Kasumi-1 (cell line): ENCODE results near the gene SLC15A1.
"Not testable (repeated sequence)": the region's sequence is repeated elsewhere in the genome, so short reads cannot be mapped to it uniquely, and the experiment has no call there.

Experiments used
- DNase-seq, 2 experiments: peaks; one replicate each; lab custom pipeline; 2025; lab: John Stamatoyannopoulos, UW

The SLC15A1 gene

GRCh38 chr13:98656223-98656622 lies 96.2 kb downstream of the SLC15A1 start:
- no peak for DNase-seq

DNA sequence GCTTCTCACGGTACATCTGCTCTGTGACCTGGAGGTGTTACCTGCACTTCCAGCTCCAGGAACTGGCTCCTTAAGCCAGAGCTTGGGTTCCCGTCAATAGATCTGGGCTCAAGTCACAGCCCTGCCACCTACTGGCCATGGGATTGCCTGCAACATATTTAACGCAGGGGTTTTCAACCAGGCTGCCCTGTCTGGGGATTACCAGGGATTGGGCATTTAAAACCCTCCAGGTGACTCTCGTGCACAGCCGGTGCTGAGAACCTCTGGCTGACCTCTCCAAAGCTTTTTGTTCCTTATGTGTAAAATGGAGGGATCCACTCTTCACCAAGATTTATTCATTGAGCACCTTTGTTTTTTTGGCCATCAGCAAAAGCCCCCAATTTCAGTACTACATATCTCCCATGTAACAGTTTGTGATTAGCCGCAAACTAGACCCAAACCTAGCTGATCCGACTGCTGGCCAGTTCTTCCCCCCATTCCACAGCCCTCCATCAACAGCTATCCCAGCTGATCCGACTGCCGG lies 98.9 kb downstream of the SLC15A1 start:
- peak; percentile 60 to 73 for DNase-seq

GRCh38 chr13:98652721-98653462 lies 99.6 kb downstream of the SLC15A1 start:
- no peak for DNase-seq

- no peak for DNase-seq
These were observed 100.2 kb downstream of the SLC15A1 start for GRCh38 chr13:98652276-98652675.

DNA sequence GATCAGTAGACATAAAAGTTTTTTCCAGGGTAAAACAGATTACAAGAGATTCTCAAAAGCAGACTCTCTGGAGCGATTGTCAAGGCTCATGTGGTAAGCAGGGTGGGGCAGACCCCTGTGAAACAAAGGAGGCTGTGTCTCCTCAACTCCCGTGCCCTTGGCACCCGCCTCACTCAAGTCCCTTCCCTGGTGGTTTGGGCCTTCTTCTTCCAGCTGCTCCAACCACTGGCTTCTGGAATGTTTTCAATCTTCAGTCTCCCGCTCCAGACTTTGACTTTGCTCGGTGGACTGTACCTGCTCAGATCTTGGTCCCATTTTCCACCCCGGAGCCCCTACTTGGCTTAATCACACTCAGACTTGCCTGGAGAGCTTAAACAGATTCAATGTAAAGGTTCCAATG lies 100.7 kb downstream of the SLC15A1 start:
- DNase-seq, result no peak

DNA sequence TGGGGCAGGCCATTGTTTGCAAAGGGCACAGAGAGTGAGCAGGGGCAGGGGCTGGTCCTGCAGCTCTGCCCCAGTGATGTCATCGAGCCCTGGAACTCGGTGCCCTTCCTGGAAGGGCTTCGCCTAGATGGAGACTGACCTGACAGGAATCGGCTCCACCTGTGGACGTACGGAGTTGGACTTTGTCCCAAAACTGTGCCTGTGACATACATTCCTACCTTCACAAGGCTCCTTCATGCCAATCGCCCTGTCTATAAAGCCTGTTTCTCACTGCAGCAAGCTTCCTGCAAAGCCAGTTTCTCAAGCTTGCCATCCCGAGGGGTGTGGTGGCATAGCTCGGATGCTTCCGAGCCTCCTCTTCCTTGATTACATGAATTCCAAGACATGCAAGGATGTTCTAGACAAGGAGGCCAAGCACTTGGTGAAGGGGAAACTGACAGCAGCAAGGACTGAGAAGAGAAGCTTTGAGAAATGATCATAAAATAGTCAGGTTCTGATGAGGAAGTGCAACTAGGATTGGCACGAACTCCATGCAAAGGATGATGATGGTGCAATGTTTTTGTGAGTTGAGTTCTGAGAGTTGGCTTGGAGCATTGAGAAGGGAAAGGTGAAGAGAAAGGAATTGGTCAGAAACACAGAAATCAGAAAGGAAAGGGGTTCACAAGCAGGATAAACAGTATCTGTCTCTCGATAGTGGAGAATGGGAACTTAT lies 101.9 kb downstream of the SLC15A1 start:
- DNase-seq, result no peak

GRCh38 chr13:98649861-98650260 lies 102.6 kb downstream of the SLC15A1 start:
- DNase-seq, result no peak

DNA sequence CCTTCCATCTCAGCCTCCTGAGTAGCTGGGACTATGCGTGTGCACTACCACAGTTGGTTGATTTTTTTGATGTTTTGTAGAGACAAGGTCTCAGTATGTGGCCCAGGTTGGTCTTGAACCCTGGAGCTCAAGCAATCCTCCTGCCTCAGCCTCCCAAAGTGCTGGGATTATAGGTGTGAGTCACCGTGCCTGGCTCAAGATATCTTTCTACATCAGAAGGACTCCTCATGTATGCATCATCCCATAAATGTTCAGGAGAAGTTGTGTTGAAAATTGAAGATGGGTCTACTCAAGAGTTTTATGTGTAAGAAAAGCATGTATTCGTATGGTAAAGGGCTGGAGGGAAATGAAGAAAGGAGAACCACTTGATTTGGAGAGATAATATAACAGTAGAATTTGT lies 103.8 kb downstream of the SLC15A1 start:
- DNase-seq, result no peak

DNA sequence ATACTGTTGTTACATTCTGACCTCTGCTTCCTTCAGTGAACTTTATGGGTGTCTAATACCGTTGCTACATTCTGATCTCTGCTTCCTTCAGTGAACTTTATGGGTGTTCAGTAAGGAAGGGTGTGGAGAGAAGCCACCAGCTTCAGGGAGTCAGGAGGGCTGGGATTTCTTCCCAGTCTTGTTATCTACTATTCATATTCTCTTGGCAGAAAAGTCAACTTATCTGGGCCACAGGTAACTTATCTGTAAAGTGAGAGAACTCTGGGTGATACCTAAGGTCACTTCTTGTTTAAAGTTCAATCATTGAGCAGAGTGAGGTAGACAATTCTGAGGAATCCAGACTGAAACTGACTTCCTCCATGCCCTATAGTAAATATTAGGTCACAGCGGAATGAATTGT lies 104.3 kb downstream of the SLC15A1 start:
- DNase-seq, result no peak

- no peak for DNase-seq
These were observed 105.4 kb downstream of the SLC15A1 start for GRCh38 chr13:98647121-98647520.

GRCh38 chr13:98643479-98643878 lies 109.0 kb downstream of the SLC15A1 start:
- no peak for DNase-seq

DNA sequence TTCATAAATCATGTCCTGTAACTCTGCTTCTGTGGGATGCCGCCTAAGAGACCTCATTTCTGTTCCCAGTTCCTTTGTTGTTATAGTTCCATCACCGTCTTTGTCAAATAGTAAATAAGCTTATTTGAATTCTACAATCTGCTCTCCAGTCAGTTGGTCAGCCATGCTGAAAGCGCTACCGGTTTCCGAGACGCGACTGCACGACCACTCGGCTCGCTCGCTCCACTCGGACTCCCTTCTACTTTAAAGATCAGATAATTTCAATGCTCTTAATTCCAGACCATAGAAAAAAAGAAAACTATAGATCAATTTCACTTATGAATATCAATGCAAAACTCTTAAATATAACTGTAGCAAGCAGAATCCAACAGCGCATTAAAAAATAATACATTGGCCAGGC lies 111.4 kb downstream of the SLC15A1 start:
- DNase-seq, result no peak

DNA sequence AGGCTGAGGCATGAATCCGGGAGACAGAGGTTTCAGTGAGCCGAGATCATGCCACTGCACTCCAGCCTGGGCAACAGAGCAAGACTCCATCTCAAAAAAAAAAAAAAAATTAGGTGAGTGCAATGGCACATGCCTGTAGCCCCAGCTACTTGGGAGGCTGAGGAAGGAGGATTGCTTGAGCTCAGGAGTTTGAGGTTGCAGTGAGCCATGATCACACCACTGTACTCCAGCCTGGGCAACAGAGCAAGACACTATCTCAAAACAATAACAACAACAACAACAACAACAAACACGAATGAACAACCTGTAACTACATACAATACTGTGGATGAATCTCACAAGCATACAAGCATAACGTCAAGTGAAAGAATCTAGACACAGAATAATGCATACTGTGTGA lies 112.7 kb downstream of the SLC15A1 start:
- not testable (repeated sequence) for DNase-seq

- DNase-seq, result not testable (repeated sequence)
These were observed 114.1 kb downstream of the SLC15A1 start for GRCh38 chr13:98638352-98638751.
